HG02973 (cell line): ENCODE data around the gene SPRR5.

Experiments used
- ATAC-seq: cut with Tn5 transposase; IDR thresholded peaks from one replicate; pipeline ENCODE4 v1.9.1; 2021; ENCODE audit warnings: moderate library complexity; ENCODE audit not compliant: unreplicated experiment

The SPRR5 gene

DNA sequence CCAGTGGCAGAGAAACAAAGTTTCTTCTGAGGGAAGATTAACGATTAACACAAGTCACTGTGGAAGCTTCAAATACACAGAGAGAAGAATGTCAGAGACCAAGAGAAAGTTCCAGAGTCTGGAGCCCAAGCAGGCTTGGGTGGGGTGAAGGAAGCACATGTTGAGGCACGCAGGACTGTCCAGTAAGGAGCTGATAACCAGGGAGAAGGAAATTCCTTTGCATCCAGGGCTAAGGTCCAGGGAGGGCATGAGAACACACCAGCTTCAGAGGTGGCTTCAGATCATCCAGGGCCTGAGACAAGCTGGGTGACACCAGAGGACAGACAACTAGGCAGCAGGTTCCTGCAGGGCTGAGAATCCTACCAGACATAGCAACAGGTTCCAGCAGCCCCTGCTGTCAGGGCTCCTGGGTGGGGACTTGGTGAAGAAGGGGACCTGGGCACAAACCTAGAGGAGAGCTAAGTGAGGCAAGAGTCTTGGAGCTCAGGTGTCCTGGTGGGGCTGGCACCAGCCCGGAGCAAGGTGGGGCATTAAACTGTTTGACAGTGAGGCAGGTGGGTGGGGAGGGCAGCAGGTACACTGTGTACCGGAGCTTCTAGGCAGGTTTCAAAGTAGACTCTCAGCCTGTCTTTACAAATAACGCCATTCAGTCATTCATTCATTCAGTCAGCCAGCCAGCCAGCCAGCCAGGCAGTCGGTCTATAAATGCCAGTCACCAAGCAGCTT is 34.3 kb downstream of the SPRR5 start:
- no peak for ATAC-seq

- no peak for ATAC-seq
Observed at GRCh38 chr1:152982076-152982475, 35.1 kb downstream of the SPRR5 start.

- no peak for ATAC-seq
Observed at GRCh38 chr1:152983234-152983633, 36.2 kb downstream of the SPRR5 start.

- no peak for ATAC-seq
Observed at GRCh38 chr1:152983743-152984142, 36.7 kb downstream of the SPRR5 start, which contains the start of gene SPRR1A. SPRR1A (plus strand) TSS chr1:152984081; CDS start chr1:152985231, 1,150 bp downstream.

DNA sequence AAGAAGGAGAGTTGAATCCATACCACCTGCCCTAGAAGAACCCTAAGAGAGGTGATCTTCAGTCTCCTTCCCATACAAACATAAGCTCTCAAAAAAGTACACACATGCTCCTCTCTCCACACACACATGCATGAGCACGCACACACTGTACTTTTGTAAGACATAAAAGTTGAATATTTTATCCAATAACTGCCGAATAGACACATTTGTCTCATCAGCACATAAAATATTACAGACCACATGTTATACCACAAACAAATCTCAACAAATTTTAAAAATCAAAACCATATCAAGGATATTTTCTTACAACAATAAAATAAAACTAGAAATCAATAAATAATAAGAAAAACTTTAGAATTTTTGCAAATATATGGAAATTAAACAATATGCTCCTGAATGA is 39.6 kb downstream of the SPRR5 start:
- ATAC-seq = no peak

- ATAC-seq = no peak
Observed at GRCh38 chr1:152993186-152993585, 46.2 kb downstream of the SPRR5 start.

DNA sequence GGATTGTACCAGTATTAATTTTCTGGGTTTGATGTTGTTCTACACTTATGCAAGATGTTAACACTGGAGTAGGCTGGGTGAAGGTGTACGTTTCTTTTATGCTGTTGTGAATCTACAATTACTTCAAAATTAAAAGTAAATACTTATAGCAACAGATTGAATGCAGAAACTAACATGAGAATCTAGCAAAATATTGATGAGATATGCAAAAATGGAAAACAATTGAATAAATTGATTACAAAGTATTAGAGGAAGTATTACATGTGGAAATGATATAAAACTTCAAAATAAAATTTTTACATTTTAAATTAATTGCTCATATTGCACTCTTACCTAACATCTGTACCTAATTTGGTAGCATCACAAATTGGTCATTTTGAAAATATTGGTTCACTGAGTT is 48.8 kb downstream of the SPRR5 start:
- ATAC-seq = no peak

- no peak for ATAC-seq
Observed at GRCh38 chr1:152996633-152997400, 49.8 kb downstream of the SPRR5 start.

DNA sequence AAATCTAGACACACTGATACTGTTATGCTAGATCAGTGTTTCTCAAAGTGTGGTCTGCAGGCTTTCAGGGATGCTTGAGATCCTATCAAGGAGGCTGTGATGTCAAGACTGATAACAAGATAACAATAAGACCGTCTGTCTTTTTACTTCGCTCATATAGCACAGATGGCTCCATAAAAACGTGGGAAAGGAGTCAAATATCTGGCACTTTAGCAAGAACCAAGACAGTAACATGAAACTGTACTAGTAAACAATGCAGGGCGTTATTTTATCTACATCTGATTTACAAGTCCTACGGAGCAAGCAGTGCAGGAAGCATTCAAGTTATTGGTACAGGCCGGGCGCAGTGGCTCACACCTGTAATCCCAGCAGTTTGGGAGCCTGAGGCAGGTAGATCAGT is 50.9 kb downstream of the SPRR5 start:
- no peak for ATAC-seq

DNA sequence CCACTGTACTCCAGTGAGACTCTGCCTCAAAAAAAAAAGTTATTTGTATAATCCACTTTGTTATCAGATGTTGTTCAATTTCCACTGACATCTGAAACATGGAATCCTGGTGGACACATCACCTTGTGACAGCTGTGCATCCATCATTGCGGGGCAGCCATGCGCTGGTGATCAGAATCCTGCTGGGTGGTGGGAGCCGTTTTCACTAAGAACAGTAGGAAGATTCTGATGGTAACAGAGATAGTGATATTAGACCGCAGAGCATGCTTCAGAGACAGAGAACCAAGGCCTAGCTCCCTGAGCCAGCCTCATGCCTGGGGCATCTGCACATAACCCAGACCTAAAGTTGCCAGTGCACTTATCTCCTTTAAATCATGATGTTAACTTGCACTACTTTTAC is 51.5 kb downstream of the SPRR5 start:
- no peak for ATAC-seq
